NOMO-1 treated with dmso at 0.1 percent for 144 hours (cell line): ENCODE results near the gene FSTL3.
"Not testable (repeated sequence)": the region's sequence is repeated elsewhere in the genome, so short reads cannot be mapped to it uniquely, and the experiment has no call there.

Experiments
- DNase-seq: peaks from one replicate; lab custom pipeline; 2025; ENCODE audit not compliant: unreplicated experiment; lab: John Stamatoyannopoulos, UW

FSTL3 gene

GRCh38 chr19:676339-677105 is at the start of gene FSTL3:
FSTL3 (plus strand) TSS chr19:676392; CDS start chr19:676424, 32 bp downstream.
- no peak for DNase-seq

GRCh38 chr19:626566-626965 is 49.6 kb upstream of the FSTL3 start:
- DNase-seq = not testable (repeated sequence)

- no peak for DNase-seq
Observed at GRCh38 chr19:628168-628567, 48.0 kb upstream of the FSTL3 start.

GRCh38 chr19:629515-629914 is 46.7 kb upstream of the FSTL3 start:
- not testable (repeated sequence) for DNase-seq

- DNase-seq = no peak
Observed at GRCh38 chr19:629961-630714, 46.1 kb upstream of the FSTL3 start.

- DNase-seq = peak; percentile 37
Observed at GRCh38 chr19:632579-633067, 43.6 kb upstream of the FSTL3 start.

- peak; percentile 92 for DNase-seq
Observed at GRCh38 chr19:633068-633785, 43.0 kb upstream of the FSTL3 start, which contains the start of gene POLRMT. POLRMT (minus strand) TSS chr19:633537; CDS start chr19:633512, 25 bp downstream.

- DNase-seq = no peak
Observed at GRCh38 chr19:633786-634639, 42.2 kb upstream of the FSTL3 start.

- DNase-seq = no peak
Observed at GRCh38 chr19:634975-635652, 41.1 kb upstream of the FSTL3 start.

- no peak for DNase-seq
Observed at GRCh38 chr19:638906-639252, 37.3 kb upstream of the FSTL3 start.

GRCh38 chr19:639253-640160 is 36.7 kb upstream of the FSTL3 start, which contains the start of gene FGF22:
FGF22 (plus strand) TSS chr19:639879; CDS start chr19:639926, 47 bp downstream.
- peak; percentile 62 for DNase-seq

- DNase-seq = no peak
Observed at GRCh38 chr19:640161-640558, 36.0 kb upstream of the FSTL3 start.

GRCh38 chr19:640606-641189 is 35.5 kb upstream of the FSTL3 start:
- DNase-seq = no peak

GRCh38 chr19:641702-642101 is 34.5 kb upstream of the FSTL3 start:
- DNase-seq = no peak

- no peak for DNase-seq
Observed at GRCh38 chr19:642767-643727, 33.1 kb upstream of the FSTL3 start.

- no peak for DNase-seq
Observed at GRCh38 chr19:643736-644135, 32.5 kb upstream of the FSTL3 start.

- no peak for DNase-seq
Observed at GRCh38 chr19:644363-644762, 31.8 kb upstream of the FSTL3 start.
